Measurements from ENCODE around the gene USP48. TPM values are rescaled to one million over a fixed set of nuclear protein-coding genes. Genes with fewer than 3 reads are reported as not detected.

Gene USP48
- total RNA-seq, 1 donor from 2014 or later: 78.7 TPM

GRCh38 chr1:21707891-21708290 lies 75.1 kb downstream of the USP48 start:
- Mint-ChIP-seq H3K27ac (ENCODE audit: unreplicated experiment) (no peak overlapping the region), H3K36me3 (ENCODE audit: unreplicated experiment) (no peaks in the 10 kb centered on the region), H3K4me3 (ENCODE audit: unreplicated experiment) (no peak overlapping the region), H3K9me3 (ENCODE audit: unreplicated experiment) (no peaks in the 10 kb centered on the region), H3K27me3 (ENCODE audit: unreplicated experiment) (peaks cover 2% of the 10 kb centered on the region), H3K4me1 (ENCODE audit: low read depth, unreplicated experiment) (peaks cover 21% of the 10 kb centered on the region)
- no peak for DNase-seq
- TF ChIP-seq, protein P1, sequence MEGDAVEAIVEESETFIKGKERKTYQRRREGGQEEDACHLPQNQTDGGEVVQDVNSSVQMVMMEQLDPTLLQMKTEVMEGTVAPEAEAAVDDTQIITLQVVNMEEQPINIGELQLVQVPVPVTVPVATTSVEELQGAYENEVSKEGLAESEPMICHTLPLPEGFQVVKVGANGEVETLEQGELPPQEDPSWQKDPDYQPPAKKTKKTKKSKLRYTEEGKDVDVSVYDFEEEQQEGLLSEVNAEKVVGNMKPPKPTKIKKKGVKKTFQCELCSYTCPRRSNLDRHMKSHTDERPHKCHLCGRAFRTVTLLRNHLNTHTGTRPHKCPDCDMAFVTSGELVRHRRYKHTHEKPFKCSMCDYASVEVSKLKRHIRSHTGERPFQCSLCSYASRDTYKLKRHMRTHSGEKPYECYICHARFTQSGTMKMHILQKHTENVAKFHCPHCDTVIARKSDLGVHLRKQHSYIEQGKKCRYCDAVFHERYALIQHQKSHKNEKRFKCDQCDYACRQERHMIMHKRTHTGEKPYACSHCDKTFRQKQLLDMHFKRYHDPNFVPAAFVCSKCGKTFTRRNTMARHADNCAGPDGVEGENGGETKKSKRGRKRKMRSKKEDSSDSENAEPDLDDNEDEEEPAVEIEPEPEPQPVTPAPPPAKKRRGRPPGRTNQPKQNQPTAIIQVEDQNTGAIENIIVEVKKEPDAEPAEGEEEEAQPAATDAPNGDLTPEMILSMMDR (IDR thresholded peaks at IDR 0.05; ENCODE audit: partially characterized antibody, unreplicated experiment): no peak

DNA sequence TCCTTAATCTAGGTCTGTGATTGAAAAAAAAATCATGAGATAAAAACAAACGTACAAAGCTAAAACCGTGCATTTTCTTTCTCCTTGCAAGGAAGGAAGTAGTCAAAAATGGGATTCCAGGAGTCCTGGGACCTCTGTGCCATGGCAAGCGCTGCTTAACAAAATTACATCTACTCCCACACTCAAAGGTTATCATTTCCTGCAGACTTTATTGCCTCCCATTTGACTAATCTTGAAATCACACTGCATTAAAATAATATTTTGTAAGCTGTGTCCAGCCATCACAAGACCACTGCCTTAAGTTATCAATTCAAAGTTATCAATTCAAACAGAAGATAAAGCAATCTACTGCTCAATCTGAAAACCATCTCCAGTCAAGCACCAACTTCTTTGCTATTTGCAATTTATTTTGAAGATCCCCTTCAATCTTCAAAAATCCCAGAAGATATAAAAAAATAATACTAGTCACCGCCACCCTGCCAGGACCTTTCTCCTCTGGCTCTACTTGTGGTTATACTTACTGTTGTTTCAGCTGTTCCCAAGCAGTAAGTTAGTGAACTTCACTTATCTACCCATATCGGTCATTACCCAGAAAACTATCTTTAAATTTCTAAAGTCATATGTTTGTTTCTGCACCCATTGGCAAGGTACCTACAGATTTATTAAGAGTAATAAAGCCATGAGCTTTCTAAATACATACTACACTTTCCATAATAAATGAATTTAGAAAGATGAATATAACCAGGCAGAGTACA lies 75.7 kb downstream of the USP48 start:
- no peaks in the 10 kb centered on the region for H3K36me3 Mint-ChIP-seq (ENCODE audit: unreplicated experiment)
- H3K4me1 Mint-ChIP-seq (ENCODE audit: low read depth, unreplicated experiment): peaks cover 21% of the 10 kb centered on the region
- no peak overlapping the region for H3K4me3 Mint-ChIP-seq (ENCODE audit: unreplicated experiment)
- TF ChIP-seq, protein P1 (IDR thresholded peaks at IDR 0.05; ENCODE audit: partially characterized antibody, unreplicated experiment): no peak
- H3K9me3 Mint-ChIP-seq (ENCODE audit: unreplicated experiment): no peaks in the 10 kb centered on the region
- DNase-seq: no peak
- H3K27me3 Mint-ChIP-seq (ENCODE audit: unreplicated experiment): peaks cover 2% of the 10 kb centered on the region
- H3K27ac Mint-ChIP-seq (ENCODE audit: unreplicated experiment): no peak overlapping the region

GRCh38 chr1:21706151-21706835 lies 76.7 kb downstream of the USP48 start:
- Mint-ChIP-seq H3K4me3 (ENCODE audit: unreplicated experiment) (peak overlapping the region; percentile 17), H3K27me3 (ENCODE audit: unreplicated experiment) (peaks cover 2% of the 10 kb centered on the region), H3K27ac (ENCODE audit: unreplicated experiment) (peak overlapping the region; percentile 7), H3K4me1 (ENCODE audit: low read depth, unreplicated experiment) (peaks cover 21% of the 10 kb centered on the region), H3K9me3 (ENCODE audit: unreplicated experiment) (no peaks in the 10 kb centered on the region), H3K36me3 (ENCODE audit: unreplicated experiment) (no peaks in the 10 kb centered on the region)
- no peak for DNase-seq
- TF ChIP-seq, protein P1 (IDR thresholded peaks at IDR 0.05; ENCODE audit: partially characterized antibody, unreplicated experiment): no peak

- Mint-ChIP-seq H3K27me3 (ENCODE audit: unreplicated experiment) (peaks cover 2% of the 10 kb centered on the region), H3K36me3 (ENCODE audit: unreplicated experiment) (no peaks in the 10 kb centered on the region), H3K4me3 (ENCODE audit: unreplicated experiment) (peak overlapping the region; percentile 16), H3K9me3 (ENCODE audit: unreplicated experiment) (no peaks in the 10 kb centered on the region), H3K27ac (ENCODE audit: unreplicated experiment) (peak overlapping the region; percentile 22), H3K4me1 (ENCODE audit: low read depth, unreplicated experiment) (peaks cover 21% of the 10 kb centered on the region)
- DNase-seq: no peak
- TF ChIP-seq, protein P1 (IDR thresholded peaks at IDR 0.05; ENCODE audit: partially characterized antibody, unreplicated experiment): no peak
Measured at GRCh38 chr1:21705303-21705980, 77.5 kb downstream of the USP48 start.
